GM19397 (cell line): ENCODE data around the gene MLST8.

Source experiments
- ATAC-seq: cut with Tn5 transposase; IDR thresholded peaks from one replicate; pipeline ENCODE4 v1.9.1; 2021; ENCODE audit warnings: mild to moderate bottlenecking, moderate library complexity; ENCODE audit not compliant: unreplicated experiment

Gene MLST8, protein sequence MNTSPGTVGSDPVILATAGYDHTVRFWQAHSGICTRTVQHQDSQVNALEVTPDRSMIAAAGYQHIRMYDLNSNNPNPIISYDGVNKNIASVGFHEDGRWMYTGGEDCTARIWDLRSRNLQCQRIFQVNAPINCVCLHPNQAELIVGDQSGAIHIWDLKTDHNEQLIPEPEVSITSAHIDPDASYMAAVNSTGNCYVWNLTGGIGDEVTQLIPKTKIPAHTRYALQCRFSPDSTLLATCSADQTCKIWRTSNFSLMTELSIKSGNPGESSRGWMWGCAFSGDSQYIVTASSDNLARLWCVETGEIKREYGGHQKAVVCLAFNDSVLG

DNA sequence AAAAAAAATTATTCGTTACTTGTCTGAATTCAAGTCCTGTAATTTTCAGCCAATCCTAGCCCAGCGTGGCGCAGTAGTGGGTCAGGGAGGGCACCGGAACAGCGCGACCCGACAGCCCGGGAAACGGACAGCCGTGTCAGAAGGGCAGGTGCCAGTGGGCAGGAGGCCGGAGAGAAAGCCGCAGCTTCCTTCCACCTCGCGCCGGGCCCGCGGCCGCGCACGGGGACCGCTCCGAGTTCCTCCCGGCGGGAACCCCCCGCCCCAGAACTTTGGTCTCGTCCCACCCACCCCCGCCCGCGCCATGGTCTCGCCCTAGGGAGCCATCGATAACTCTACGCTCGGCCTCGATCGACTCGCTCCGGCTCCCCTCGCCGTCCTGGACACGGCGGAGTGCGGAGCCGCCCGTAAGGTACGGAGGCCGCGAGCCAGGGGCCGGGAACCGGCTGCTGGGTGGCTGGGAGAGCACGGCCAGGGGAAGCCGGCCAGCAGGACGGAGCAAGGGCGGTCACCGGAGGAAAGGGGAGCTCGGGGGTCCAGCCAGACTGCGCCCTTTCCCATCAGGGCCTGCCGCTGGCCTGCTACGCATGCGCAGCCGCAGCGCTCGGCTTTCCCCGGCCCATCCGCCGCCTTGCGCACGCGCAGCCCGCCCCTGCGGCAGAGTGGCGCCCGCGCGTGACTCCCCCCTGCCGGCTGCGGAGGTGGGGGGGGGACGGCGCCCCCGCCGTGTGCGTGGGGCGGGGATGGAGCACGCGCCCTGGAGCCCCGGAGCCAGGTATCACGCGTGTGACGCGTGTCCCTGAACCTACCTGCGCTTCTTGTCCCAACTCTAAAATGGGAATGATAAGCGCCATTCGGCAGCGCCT lies at the start of gene MLST8:
MLST8 (plus strand) TSS at position 351 of the 863 bp plus-strand sequence. CDS start 632 bp downstream, outside the sequence.
- ATAC-seq, result peak; percentile 71

DNA sequence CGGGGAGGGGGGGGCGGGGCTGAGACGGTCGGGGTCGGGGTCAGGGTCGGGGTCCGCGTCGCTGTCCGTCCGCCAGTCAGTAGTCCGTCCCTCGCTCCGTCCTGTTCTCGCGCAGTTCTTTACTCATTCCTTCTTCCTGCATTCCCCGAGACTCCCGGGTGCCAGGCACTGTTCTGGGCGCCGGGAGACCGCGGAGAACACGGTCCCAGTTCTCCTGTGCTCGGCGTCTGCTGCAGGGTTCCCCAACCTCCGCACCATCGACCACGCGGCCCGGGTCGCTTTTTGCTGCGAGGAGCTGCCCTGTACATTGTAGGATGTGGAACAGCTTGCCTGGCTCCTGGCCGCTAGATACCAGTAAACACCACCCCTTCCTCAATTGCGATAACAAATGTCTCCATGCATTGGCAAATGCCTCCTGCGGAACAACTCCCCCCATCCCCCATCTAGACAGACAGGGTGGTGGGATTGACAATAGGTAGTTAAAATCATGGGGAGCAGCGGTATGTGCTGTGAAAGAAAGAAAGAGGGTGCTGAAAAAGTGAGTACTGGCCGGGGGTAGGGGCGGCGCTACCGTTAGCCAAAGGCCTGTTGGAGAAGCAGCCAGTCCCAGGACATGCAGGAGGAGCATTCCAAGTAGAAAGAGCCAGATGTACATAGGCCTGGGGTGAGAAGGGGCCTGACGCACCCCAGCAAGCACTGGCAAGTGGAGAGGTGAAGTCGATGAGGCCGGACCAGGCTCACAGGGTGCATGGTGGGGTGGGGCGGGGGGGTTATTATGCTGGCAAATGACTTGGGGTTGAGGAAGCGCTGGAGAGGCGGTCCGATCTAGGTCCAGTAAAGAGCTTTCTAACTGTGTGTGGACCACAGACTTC lies 49.0 kb upstream of the MLST8 start:
- ATAC-seq, result no peak

DNA sequence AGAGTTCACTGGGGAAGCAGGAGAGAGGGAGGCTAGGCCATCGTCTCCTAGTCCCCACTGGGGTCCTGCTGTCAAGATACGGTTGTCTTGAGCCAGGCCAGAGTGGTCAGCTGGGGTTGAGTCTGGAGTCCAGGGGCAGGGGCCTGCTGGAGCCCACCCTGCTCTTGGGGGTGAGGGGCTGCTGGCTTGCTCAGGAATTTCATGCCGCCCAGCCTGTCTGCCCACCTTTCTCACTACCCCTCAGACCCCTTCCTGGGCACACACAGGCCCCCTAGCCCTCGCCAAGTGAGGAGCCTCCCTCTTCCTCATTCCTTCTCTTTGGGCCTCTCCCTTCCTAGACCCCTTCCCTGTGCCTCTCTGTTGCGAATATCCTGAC lies 48.4 kb upstream of the MLST8 start:
- ATAC-seq, result no peak

DNA sequence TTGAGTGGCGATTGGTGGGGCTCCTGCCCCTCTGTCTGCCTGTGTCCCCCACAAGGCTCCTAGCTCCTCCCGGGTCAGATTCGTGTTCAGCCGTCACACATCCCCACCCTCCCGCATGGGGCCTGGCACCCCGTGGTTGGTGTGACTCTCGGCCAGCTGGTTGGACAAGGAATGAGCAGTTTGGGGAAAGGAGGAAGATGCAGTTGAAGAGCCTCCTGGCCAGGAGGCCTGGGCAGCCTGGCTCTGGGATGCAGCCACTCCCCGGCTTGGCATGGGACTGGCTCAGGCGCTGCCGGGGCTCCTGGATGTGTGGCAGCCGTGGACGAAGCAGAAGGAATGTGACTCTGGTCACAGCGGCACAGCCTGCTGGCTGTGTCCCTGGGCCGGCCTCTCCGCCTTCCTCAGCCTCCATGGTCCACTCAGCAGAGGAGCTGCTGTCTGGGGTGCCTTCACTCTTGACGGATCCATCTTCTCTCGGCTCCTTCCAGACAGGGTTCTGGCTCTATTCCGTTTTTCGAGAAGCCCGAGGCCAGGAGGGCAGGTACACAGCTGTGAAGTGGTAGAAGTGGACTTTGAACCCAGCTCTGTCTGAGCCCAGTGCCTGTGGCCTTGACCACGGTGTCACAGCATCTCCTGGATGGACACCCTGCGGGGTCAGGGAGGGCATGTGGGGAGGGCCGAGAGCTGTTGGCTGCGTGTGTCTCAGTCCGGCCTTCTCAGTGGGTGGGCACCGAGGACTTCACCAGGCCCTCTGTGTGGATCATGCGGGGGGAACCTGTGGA lies 47.6 kb upstream of the MLST8 start:
- no peak for ATAC-seq

DNA sequence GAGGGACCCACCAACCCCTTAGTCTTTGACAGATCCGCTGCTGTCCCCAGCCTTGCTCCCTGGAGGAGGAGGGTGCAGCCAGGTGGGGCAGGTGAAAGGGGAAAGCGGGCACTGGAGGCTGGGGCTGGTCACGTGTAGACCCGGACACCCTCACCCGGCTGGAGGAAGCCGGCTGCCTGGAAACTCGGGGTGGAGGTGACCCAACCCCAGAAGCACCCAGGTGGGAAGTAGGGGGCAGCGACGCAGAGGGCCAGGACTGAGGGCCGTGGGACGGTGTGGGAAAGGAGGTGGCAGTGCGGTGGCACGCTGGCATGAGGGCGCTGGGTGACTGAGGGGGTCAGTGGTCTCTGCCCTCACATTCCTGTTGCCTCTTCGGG lies 47.0 kb upstream of the MLST8 start:
- ATAC-seq, result no peak

DNA sequence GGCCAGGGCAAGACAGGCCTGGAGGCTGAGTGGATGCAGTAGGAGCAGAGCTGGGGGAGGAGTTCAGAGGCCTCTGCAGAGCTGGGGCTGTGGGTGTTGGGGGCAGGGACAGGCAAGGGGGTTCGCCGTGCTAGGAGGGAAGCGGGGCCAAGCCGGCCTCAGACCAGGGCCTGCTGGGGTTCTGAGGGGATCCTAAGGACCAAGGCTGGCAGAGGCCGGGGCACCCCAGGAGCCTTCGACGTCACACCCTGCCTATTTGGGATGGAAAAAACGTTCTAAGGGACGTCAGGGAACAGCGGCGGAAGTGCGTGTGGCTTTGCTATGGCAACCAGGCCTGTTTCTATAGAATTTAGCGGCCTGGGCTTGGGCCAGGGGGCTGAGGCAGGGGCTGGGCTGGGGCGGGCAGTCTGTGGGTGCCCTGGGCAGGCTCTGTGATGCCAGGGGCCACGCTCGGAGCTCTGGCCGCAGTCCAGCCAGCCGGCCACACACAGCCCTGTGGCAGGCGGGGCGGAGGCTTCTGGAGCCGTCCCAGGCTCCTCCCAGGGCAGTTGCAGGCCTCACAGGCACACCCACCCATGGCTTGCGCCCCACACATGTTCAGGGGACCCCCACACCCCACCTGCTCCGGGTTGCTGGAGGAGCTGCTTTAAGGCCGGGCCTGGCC lies 45.9 kb upstream of the MLST8 start:
- ATAC-seq, result no peak

DNA sequence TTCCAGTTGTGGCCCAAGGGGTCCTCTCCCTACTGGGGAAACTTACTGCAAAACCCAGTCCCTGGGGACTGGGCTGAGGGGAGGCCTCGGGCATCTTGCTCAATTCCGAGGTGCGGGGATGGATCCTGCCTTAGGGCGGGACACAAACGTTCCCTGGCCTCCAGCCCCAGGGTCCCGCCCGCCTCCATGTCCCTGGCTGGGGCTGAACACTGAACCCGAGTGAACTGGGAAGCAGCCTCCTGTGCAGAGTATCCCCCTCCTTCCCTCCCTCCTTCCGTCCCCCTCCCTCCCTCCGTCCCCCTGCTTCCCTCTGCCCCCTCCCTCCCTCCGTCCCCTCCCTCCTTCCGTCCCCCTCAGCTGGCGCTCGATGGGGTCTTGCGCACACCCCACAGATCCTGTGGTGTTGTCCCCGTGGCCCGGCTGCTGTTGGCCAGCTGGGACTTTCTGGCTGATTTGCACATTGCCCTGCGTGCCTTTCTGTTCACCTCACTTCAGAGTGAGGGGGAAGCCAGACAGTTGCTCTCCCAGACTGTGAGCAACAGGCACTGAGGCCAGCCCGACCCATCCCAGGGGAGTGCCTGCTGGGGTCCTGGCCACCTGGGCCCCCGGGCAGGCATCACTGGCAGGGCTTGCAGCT lies 44.2 kb upstream of the MLST8 start:
- no peak for ATAC-seq

DNA sequence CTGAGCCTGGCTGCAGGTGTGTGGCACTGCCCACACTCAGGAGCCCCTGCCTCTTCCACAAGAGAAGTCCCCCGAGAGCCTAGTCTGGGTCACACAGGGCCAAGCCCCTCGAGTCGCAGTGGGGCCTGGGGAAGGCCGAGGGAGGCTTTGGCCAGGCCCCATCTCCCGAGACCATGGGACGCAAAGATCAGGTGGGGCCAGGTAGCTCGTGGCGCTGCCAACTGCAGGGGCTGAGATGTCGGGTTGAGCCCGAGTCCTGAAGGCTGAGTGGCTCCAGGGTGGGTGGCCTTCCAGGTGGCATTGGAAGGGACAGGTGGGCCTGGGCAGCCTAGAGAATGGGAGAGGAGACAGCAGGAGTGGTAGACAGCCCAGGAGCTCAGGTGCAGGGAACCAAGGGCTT lies 43.3 kb upstream of the MLST8 start:
- ATAC-seq, result no peak

DNA sequence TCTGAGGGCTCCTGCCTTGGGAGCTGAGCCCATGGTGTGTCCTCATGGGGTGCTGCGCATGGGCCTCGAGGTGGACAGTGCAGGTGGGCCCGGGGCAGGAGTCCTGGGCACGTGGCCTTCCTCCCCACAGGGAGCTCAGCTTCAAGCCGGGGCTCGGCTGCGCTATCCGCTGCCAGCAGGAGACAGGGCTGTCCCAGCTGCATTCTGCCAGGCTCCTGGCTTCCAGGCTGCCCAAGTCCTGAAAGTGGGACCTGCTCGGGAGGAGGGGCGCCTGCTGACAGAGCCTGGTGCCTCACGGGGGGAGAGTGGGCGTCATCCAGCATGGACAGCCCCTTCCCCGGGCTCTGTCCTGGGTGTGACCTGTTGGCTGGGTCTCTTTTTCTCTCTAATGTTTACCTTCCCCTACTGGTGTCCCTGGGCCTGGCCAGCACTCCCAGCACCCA lies 42.6 kb upstream of the MLST8 start:
- no peak for ATAC-seq

DNA sequence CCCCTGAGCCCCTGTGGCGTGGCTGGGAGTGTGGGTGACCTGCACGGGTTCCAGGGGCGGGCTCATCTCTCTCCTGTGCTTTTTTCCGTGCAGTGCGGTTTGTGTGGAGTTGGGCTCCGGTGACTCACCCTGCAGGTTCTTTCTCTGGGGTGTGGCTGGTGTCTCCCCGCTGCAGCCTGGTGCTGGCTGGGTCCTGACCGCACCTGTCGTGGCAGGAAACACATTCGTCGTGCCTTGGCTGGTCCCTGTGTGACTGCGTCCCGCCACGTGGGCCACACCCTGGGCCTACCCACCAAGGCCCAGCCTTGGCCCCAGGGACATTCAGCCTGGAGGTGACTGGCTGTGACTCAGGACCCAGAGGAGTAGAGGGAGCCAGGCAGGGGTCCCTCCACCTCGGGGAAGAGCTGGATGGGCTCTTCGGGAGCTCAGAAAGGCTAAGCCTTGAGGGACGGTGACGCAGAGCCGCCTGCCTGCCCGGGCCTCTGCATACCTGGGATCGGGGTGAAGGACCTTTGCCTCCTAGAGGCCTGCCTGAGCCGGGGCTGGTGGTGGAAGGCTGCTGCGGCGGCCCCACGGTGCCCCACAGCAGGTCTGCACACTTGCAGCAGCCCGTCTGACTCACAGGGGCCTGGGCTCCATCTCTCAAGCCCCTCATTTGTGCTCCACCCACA lies 41.9 kb upstream of the MLST8 start:
- ATAC-seq, result no peak

DNA sequence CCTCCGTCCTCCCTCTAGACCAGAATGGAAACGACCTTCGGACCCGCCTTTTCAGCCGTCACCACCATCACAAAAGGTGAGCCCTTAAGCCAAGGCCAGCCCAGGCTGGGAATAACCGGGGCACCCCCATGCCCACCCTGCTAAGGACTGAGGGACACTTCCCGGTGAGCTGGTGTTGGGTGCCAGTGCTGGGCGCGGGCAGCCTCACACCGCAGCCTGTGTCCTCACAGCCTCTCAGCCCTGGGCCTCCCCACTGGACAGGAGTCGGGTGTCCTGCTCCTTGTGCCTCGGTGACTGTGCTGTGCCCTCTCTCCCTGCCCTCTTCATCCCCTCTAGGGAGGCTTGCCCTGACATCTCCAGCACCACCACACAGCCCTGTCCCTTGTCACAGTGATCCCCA lies 39.4 kb upstream of the MLST8 start:
- no peak for ATAC-seq

DNA sequence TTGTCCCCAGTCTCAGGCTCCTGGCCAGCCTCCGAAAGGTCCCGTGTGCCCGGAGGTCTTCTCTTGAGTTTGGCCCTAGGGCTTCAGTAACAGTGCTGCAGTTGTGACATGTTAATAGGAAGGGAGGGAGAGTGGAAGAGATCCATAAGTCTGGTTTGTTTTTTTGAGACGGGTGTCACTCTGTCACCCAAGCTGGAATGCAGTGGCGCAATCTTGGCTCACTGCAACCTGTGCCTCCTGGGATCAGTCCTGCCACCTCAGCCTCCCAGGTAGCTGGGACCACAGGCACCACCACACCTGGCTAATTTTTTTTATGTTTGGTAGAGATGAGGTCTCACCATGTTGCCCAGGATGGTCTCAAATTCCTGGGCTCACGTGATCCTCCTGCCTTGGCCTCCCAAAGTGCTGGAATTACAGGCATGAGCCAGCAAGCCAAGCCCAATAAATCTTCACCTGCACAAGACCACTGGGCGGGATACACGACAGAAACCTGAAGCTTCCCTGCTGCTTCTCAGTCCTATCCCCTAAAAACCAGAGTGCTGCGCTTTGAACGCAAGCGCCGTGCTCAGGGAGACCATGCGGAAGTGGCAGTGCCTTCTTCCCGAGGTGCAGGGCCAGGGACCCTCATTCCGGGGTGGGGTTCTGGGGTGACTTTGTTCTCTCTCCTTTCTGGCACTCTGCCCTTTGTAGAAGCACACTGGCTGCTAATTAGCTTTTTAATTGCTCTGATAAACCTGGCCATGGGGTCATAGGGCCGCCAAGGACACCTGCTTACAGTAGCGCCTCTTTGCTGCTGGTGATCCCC lies 38.8 kb upstream of the MLST8 start:
- no peak for ATAC-seq

DNA sequence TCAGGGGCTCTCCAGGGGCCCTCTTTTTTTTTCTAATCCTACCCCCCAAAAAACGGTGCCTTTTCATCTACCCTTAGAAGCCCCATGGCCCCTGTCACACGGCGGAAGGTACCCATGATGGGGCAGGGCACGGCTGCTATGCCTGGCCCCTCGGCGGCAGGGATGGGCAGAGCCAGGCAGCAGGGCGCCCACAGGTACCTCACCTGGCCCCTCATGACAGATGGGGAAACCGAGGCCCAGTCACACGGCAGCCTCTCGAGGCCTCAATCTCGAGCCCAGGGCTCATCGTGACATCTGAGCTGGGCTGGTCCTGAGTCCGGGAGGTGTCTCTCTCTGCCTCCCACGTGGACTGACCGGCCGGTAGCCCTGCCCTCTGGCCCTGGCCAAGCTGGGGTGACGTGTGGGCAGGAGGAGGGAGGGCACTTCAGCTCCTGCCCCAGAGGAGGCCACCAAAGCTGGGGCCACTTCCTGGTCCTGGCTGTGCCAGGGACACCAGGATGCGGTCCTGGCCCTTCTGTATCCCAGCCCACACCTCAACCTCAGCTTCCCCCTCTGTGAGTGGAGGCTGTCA lies 38.1 kb upstream of the MLST8 start:
- no peak for ATAC-seq

DNA sequence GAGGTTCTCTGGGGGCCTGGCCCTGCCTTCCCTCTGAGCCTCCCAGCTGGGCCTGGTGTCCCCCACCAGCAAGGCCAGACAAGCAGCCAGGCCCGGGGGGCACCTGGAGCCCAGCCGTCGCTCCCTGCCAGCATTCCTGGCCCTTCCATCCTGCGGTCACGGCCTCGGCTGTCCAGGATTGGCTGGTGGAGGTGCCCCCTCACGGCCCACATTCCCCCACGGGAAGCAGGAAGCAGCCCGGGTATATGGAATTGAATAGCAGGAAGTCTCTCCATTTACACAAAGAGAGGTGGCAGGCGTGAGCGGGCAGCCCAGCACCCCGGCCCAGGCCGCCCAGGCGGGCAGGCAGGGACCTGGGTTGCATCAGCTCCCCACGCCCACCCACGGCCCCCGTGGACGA lies 35.2 kb upstream of the MLST8 start:
- no peak for ATAC-seq

DNA sequence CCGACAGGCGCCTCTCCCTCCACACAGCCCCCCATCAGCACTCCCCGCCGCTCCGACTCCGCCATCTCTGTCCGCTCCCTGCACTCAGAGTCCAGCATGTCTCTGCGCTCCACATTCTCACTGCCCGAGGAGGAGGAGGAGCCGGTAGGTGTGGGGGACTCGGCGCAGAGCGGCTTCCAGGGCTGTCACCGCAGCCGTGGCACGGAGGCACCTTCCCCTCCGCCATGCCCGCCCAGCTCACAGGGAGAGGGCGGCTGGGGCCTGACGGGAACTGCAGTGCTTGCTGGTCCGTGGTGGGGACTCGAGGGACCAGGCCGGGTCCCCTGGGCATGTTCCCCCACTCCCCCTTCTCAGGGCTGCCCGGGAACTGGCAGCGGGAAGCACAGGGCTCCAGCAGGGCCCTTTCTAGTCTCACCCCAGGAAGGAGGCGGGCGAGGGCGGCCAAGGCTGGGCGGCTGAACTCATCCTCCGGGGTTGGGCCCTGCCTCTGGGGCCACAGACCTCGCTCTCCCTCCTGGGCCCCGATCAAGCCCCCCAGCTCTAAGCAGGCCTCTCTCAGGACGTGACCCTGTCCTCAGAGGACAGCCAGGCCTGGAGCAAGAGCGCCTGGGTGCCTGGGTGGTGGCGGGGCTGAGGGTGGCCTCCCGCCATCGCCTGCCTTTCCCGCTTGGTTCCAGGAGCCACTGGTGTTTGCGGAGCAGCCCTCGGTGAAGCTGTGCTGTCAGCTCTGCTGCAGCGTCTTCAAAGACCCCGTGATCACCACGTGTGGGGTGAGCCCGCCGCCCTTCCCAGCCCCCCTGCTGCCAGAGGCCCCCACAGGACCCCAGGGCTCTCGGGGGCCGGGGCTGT lies 34.4 kb upstream of the MLST8 start:
- no peak for ATAC-seq

DNA sequence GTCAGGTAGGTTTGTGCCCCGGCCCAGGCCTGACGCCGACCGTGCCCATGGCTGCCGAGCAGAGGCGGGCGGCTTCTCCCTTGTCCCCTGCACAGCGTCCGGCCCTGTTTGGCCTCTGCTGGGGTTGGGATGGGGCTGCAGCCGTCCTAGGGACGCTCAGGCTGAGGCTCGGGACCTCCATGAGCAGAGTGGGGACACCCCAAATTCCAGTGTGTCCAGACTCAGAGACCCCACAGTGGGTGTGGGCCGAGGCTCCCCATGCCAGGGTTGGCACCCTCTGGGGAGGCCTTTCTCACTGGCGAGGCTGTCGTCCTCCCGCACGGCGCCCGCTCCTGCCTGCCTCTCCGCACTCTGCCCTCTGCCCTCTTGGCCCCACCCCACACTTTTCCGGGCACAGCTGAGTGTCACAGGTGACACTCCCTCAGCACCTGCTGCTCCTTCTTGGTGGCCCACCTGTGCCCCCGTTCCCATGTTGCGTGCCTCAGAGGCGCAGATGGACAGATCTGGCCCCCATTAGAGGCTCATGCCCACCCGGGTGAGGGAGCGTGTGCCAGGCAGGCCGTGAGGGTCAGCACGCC lies 33.6 kb upstream of the MLST8 start:
- no peak for ATAC-seq
